SK-N-SH (cell line): ENCODE measurements around the gene CHFR. TPM values are rescaled to one million over a fixed set of nuclear protein-coding genes. Genes with fewer than 3 reads are reported as not detected.

Experiments
- CTCF ChIA-PET: fragments of 300-600, 350-600 bp; formaldehyde crosslinking; extraction: SDS; loops from one replicate; lab custom pipeline; 2021; lab: Yijun Ruan, JAX
- POLR2A ChIA-PET: fragments of 350-600 bp; sonication (Branson Sonifier 250); formaldehyde crosslinking; extraction: SDS; loops from one replicate; lab custom pipeline; 2020; ENCODE audit warnings: antibody characterized with exemption, inconsistent platforms; lab: Yijun Ruan, JAX
- DNase-seq: peaks from one replicate; pipeline ENCODE4 v3.0.0; 2012
- H2AFZ ChIP-seq: fragments of 200-600 bp; sonication (generic); 2 replicates; pipeline ENCODE4 v1.8.1; 2016; ENCODE audit warnings: antibody characterized with exemption, mild to moderate bottlenecking, low read depth
- H3F3A ChIP-seq: fragments of 200-600 bp; sonication (generic); replicated peaks from 2 replicates; pipeline ENCODE3; 2016; ENCODE audit warnings: antibody characterized with exemption, mild to moderate bottlenecking; ENCODE audit not compliant: insufficient read depth
- H3K27ac ChIP-seq, 2 experiments: fragments of 200-500 bp in 1 of 2; fragments of 200-600 bp in 1 of 2; sonication (Bioruptor generic) in 1 of 2; sonication (generic), shearing (Covaris generic) in 1 of 2; 2 replicates each; pipeline versions ENCODE4 v1.5.1 to v1.6.1; 2014 to 2016; ENCODE audit warnings: low read depth in 2 of 2, inconsistent platforms in 1 of 2, low read length in 1 of 2, mild to moderate bottlenecking in 1 of 2, mixed read lengths in 1 of 2
- H3K27me3 ChIP-seq: fragments of 200-600 bp; sonication (generic), shearing (Covaris generic); 2 replicates; pipeline ENCODE4 v1.6.1; 2016; ENCODE audit warnings: mixed run types; ENCODE audit not compliant: insufficient read depth
- H3K36me3 ChIP-seq, 2 experiments: fragments of 200-500 bp in 1 of 2; fragments of 200-600 bp in 1 of 2; sonication (Bioruptor generic) in 1 of 2; sonication (generic) in 1 of 2; replicated peaks in 1 of 2; 2 replicates each; pipeline versions ENCODE3 to v1.5.1; 2014 to 2016; ENCODE audit warnings: low read length in 1 of 2, mild to moderate bottlenecking in 1 of 2; ENCODE audit not compliant: insufficient read depth in 2 of 2, control insufficient read depth in 1 of 2
- H3K4me1 ChIP-seq, 2 experiments: fragments of 200-500 bp in 1 of 2; fragments of 200-600 bp in 1 of 2; sonication (Bioruptor generic) in 1 of 2; sonication (generic), shearing (Covaris generic) in 1 of 2; 2 replicates each; pipeline versions ENCODE4 v1.5.1 to v1.6.1; 2014 to 2016; ENCODE audit warnings: low read depth in 1 of 2, low read length in 1 of 2, mixed run types in 1 of 2; ENCODE audit not compliant: insufficient read depth in 2 of 2, control insufficient read depth in 1 of 2
- H3K4me2 ChIP-seq: fragments of 200-600 bp; sonication (generic), shearing (Covaris generic); 2 replicates; pipeline ENCODE4 v1.6.1; 2017; ENCODE audit warnings: mixed run types
- H3K4me3 ChIP-seq, 2 experiments: fragments of 200-500 bp in 1 of 2; fragments of 200-600 bp in 1 of 2; sonication (Bioruptor generic) in 1 of 2; sonication (generic), shearing (Covaris generic) in 1 of 2; 2 replicates each; pipeline versions ENCODE4 v1.5.1 to v1.8.1; 2014 to 2016; ENCODE audit warnings: low read depth in 2 of 2, inconsistent platforms in 1 of 2, low read length in 1 of 2, mild to moderate bottlenecking in 1 of 2, mixed read lengths in 1 of 2, moderate library complexity in 1 of 2
- H3K79me2 ChIP-seq: fragments of 200-600 bp; sonication (generic); 2 replicates; pipeline ENCODE4 v1.8.1; 2017; ENCODE audit warnings: mild to moderate bottlenecking; ENCODE audit not compliant: insufficient read depth
- H3K9ac ChIP-seq: fragments of 200-600 bp; sonication (generic); 2 replicates; pipeline ENCODE4 v1.6.1; 2017; ENCODE audit warnings: mixed run types
- H3K9me2 ChIP-seq: fragments of 200-600 bp; sonication (generic); 2 replicates; pipeline ENCODE4 v1.6.1; 2017; ENCODE audit warnings: mixed run types
- H3K9me3 ChIP-seq: fragments of 200-600 bp; sonication (generic); 2 replicates; pipeline ENCODE4 v1.6.1; 2017; ENCODE audit warnings: mixed run types, mild to moderate bottlenecking, moderate library complexity
- H4K20me1 ChIP-seq: fragments of 200-600 bp; sonication (generic); 2 replicates; pipeline ENCODE4 v1.6.1; 2017; ENCODE audit warnings: mild to moderate bottlenecking, mixed run types; ENCODE audit not compliant: insufficient read depth
- ELF1 ChIP-seq: IDR thresholded peaks from 2 replicates; pipeline ENCODE4 v1.4.0; 2012
- EP300 ChIP-seq, 2 experiments: IDR thresholded peaks; 2 replicates each; pipeline versions ENCODE4 v1.4.0 to v1.6.1; 2012; ENCODE audit warnings: borderline replicate concordance in 1 of 2, low read depth in 1 of 2, low read length in 1 of 2
- FOXJ3 ChIP-seq: sonication (generic); formaldehyde crosslinking; IDR thresholded peaks from 2 replicates; pipeline ENCODE4 v1.5.1; 2020; ENCODE audit warnings: mild to moderate bottlenecking, missing genetic modification reagents
- MEF2A ChIP-seq: IDR thresholded peaks from 2 replicates; pipeline ENCODE4 v1.4.0; 2012; ENCODE audit warnings: low read depth, borderline replicate concordance
- NFIC ChIP-seq: IDR thresholded peaks from 2 replicates; pipeline ENCODE4 v1.4.0; 2012; ENCODE audit warnings: borderline replicate concordance
- POLR2AphosphoS5 ChIP-seq: IDR thresholded peaks from 2 replicates; pipeline ENCODE4 v1.6.1; 2012; ENCODE audit warnings: low read depth, low read length
- RFX5 ChIP-seq: IDR thresholded peaks from 2 replicates; pipeline ENCODE4 v1.6.1; 2012; ENCODE audit warnings: mild to moderate bottlenecking, improper control_type of control experiment, low read length
- TEAD4 ChIP-seq: IDR thresholded peaks from 2 replicates; pipeline ENCODE4 v1.4.0; 2012; ENCODE audit warnings: mild to moderate bottlenecking, borderline replicate concordance; ENCODE audit not compliant: insufficient read depth
- YY1 ChIP-seq: IDR thresholded peaks from 2 replicates; pipeline ENCODE4 v1.4.0; 2012; ENCODE audit warnings: low read depth, mild to moderate bottlenecking
- WGBS: methylation state at CpG from one replicate; pipeline ENCODE4 v1.1.6; 2017; ENCODE audit warnings: low lambda C conversion rate; 5-methylcytosine and 5-hydroxymethylcytosine counted together
- polyA plus RNA-seq, 3 experiments: library from polyadenylated mRNA; depleted of rRNA; stranded (reverse); fragments of >200 nt; gene quantifications; 2 replicates each; pipeline ENCODE4 v1.2.3, GENCODE V29; 2012
- TF ChIP-seq, protein P1 (sequence below): IDR thresholded peaks from 2 replicates; pipeline ENCODE4 v1.4.0; 2012; ENCODE audit warnings: low read depth
- TF ChIP-seq, protein P2 (sequence below): IDR thresholded peaks from 2 replicates; pipeline ENCODE4 v1.4.0; 2012; ENCODE audit warnings: low read depth, borderline replicate concordance
- TF ChIP-seq, protein P3 (sequence below): IDR thresholded peaks from 2 replicates; pipeline ENCODE4 v1.4.0; 2012; ENCODE audit warnings: low read depth, borderline replicate concordance
- TF ChIP-seq, protein P4 (sequence below): fragments of 200-600 bp; sonication (generic); IDR thresholded peaks from 2 replicates; pipeline ENCODE4 v1.6.1; 2017; ENCODE audit warnings: antibody characterized with exemption, mild to moderate bottlenecking, moderate library complexity

Gene CHFR
- polyA plus RNA-seq, 1 of the 3 experiments (the other 2 are of a cell fraction) = 31.6 TPM

DNA sequence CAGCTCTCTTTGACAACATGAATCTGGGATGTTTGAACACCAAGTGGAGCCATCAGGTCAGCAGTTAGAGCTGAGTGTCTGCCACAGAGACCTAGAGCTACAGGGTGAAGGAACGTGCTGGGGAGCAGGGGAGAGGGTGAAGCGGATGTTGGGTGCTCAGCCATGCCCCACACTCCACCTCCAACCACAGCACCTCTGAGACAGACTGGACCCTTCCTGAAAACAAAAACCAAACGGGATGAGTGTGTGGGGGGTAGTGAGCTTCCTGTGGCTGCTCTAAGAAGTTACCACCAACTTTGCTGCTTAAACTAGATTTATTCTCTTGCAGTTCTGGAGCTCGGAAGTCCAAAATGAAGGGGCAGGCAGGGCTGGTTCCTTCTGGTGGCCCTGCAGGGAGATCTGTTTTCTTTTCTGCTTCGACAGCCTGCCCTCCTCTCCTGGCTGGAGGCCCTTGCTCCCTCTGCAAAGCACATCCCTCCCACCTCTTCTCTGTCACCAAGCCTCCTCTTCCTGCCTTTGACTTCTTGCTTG, 53.2 kb downstream of the CHFR start:
- peaks cover 0 to 2% of the 10 kb centered on the region in 2 experiments; a peak in 1 of 4 replicates for H3K4me1 ChIP-seq
- ChIA-PET POLR2A (no interaction called here), CTCF (interaction anchor here (1.3 kb wide), 1 partner anchor 65 kb away, joined by 4 read pairs; no protein-coding TSS in a partner anchor)
- H3K27ac ChIP-seq = no peak overlapping the region
- TF ChIP-seq, protein P1, sequence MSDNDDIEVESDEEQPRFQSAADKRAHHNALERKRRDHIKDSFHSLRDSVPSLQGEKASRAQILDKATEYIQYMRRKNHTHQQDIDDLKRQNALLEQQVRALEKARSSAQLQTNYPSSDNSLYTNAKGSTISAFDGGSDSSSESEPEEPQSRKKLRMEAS = no peak
- TF ChIP-seq EP300 (IDR thresholded peaks at IDR 0.05; ENCODE audit: borderline replicate concordance in 1 of 2, low read depth in 1 of 2, low read length in 1 of 2) = no peak
- no peak for TF ChIP-seq YY1
- TF ChIP-seq, all 33 proteins: peak for 0
- no peak overlapping the region for H3K4me3 ChIP-seq
- H3K27me3 ChIP-seq = no peaks in the 10 kb centered on the region
- H3K36me3 ChIP-seq = peaks cover 5 to 21% of the 10 kb centered on the region in 2 experiments
- H3K9ac ChIP-seq = no peak overlapping the region
- H4K20me1 ChIP-seq = no peaks in the 10 kb centered on the region
- H3K79me2 ChIP-seq = no peaks in the 10 kb centered on the region
- H3K4me2 ChIP-seq = no peak overlapping the region
- DNase-seq = no peak
- H3K9me2 ChIP-seq = no peaks in the 10 kb centered on the region
- H3F3A ChIP-seq = peaks cover 3% of the 10 kb centered on the region
- WGBS = 78% methylated on average over 5 of the region's 5 CpGs
- H2AFZ ChIP-seq = no peak overlapping the region
- H3K9me3 ChIP-seq = no peaks in the 10 kb centered on the region

DNA sequence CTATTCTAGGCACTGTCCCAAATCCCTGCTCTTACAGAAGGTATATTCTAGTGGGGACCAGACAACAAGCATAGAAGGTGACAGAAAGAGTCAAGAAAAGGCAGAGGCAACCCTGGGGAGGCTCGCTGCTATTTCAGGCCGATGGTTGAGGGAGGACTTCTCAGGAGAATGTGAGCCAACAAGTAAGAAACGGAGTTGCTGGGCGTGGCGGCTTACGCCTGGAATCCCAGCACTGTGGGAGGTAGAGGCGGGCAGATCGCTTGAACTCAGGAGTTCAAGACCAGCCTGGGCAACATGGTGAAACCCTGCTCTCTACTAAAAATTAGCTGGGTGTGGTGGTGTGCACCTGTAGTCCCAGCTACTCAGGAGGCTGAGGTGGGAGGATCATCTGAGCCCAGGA, 54.1 kb downstream of the CHFR start:
- no peak overlapping the region for H3K4me2 ChIP-seq
- H3K36me3 ChIP-seq = peaks cover 5 to 17% of the 10 kb centered on the region in 2 experiments
- TF ChIP-seq, protein P2, sequence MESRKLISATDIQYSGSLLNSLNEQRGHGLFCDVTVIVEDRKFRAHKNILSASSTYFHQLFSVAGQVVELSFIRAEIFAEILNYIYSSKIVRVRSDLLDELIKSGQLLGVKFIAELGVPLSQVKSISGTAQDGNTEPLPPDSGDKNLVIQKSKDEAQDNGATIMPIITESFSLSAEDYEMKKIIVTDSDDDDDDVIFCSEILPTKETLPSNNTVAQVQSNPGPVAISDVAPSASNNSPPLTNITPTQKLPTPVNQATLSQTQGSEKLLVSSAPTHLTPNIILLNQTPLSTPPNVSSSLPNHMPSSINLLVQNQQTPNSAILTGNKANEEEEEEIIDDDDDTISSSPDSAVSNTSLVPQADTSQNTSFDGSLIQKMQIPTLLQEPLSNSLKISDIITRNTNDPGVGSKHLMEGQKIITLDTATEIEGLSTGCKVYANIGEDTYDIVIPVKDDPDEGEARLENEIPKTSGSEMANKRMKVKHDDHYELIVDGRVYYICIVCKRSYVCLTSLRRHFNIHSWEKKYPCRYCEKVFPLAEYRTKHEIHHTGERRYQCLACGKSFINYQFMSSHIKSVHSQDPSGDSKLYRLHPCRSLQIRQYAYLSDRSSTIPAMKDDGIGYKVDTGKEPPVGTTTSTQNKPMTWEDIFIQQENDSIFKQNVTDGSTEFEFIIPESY = no peak
- TF ChIP-seq POLR2AphosphoS5 (no peak), RFX5 (no peak)
- H3K9ac ChIP-seq = no peak overlapping the region
- ChIA-PET CTCF (interaction anchor here (1.3 kb wide), 1 partner anchor 65 kb away, joined by 4 read pairs; no protein-coding TSS in a partner anchor), POLR2A (no interaction called here)
- no peak overlapping the region for H3K27ac ChIP-seq
- peaks cover 0 to 3% of the 10 kb centered on the region in 2 experiments; a peak in 1 of 4 replicates for H3K4me1 ChIP-seq
- H2AFZ ChIP-seq = no peak overlapping the region
- peaks cover 4% of the 10 kb centered on the region for H3F3A ChIP-seq
- no peak overlapping the region for H3K4me3 ChIP-seq
- no peak for DNase-seq
- H3K79me2 ChIP-seq = peaks cover 2% of the 10 kb centered on the region
- no peaks in the 10 kb centered on the region for H4K20me1 ChIP-seq
- no peaks in the 10 kb centered on the region for H3K9me2 ChIP-seq
- no peaks in the 10 kb centered on the region for H3K27me3 ChIP-seq
- no peaks in the 10 kb centered on the region for H3K9me3 ChIP-seq
- WGBS = 92% methylated on average over 8 of the region's 8 CpGs

DNA sequence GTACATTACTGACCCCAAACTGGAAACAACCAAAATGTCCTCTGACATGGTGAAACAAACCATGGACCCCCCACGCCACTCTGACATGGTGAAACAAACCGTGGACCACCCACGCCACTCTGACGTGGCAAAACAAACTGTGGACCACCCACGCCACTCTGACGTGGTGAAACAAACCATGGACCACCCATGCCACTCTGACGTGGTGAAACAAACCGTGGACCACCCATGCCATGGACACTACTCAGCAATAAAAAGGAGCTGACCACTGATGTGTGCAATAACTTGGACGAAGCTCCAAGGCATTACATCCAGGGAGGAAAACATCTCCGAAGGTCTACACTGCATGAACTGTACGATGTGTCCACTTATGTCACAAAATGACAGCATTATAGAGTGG, 55.6 kb downstream of the CHFR start:
- no peak overlapping the region for H3K9ac ChIP-seq
- CTCF ChIA-PET = no interaction called here
- no peak for TF ChIP-seq POLR2AphosphoS5
- TF ChIP-seq, protein P3, sequence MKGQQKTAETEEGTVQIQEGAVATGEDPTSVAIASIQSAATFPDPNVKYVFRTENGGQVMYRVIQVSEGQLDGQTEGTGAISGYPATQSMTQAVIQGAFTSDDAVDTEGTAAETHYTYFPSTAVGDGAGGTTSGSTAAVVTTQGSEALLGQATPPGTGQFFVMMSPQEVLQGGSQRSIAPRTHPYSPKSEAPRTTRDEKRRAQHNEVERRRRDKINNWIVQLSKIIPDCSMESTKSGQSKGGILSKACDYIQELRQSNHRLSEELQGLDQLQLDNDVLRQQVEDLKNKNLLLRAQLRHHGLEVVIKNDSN = no peak
- no peak for TF ChIP-seq ELF1
- no peak for TF ChIP-seq TEAD4
- TF ChIP-seq FOXJ3 = no peak
- no peak for TF ChIP-seq MEF2A
- no peak for TF ChIP-seq NFIC
- TF ChIP-seq, protein P4, sequence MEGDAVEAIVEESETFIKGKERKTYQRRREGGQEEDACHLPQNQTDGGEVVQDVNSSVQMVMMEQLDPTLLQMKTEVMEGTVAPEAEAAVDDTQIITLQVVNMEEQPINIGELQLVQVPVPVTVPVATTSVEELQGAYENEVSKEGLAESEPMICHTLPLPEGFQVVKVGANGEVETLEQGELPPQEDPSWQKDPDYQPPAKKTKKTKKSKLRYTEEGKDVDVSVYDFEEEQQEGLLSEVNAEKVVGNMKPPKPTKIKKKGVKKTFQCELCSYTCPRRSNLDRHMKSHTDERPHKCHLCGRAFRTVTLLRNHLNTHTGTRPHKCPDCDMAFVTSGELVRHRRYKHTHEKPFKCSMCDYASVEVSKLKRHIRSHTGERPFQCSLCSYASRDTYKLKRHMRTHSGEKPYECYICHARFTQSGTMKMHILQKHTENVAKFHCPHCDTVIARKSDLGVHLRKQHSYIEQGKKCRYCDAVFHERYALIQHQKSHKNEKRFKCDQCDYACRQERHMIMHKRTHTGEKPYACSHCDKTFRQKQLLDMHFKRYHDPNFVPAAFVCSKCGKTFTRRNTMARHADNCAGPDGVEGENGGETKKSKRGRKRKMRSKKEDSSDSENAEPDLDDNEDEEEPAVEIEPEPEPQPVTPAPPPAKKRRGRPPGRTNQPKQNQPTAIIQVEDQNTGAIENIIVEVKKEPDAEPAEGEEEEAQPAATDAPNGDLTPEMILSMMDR = no peak
- TF ChIP-seq, protein P2 = no peak

More for the DNA sequence above, 55.6 kb downstream of the CHFR start:
- H3K9me2 ChIP-seq = no peaks in the 10 kb centered on the region
- H3F3A ChIP-seq = peaks cover 4% of the 10 kb centered on the region
- peaks cover 7% of the 10 kb centered on the region; the same call in 1 of the 2 replicates for H4K20me1 ChIP-seq
- POLR2A ChIA-PET = no interaction called here
- no peak overlapping the region for H2AFZ ChIP-seq
- no peak overlapping the region for H3K4me3 ChIP-seq
- H3K36me3 ChIP-seq = peaks cover 14 to 16% of the 10 kb centered on the region in 2 experiments
- no peaks in the 10 kb centered on the region for H3K27me3 ChIP-seq
- 95% methylated on average over 11 of the region's 11 CpGs for WGBS
- H3K4me2 ChIP-seq = no peak overlapping the region
- no peaks in the 10 kb centered on the region for H3K9me3 ChIP-seq
- no peak for DNase-seq
- no peak overlapping the region for H3K27ac ChIP-seq
- peaks cover 8 to 11% of the 10 kb centered on the region in 2 experiments; a peak in 2 of 4 replicates for H3K4me1 ChIP-seq
- peaks cover 17% of the 10 kb centered on the region for H3K79me2 ChIP-seq
